ENCODE results near the gene SLCO1B3. TPM values are rescaled to one million over a fixed set of nuclear protein-coding genes. Genes with fewer than 3 reads are reported as not detected.
A peak's percentile ranks its signal among the peaks of the same experiment; 100 is the strongest.

Gene SLCO1B3
- total RNA-seq, 1 experiment from 2014 or later = not detected

GRCh38 chr12:20830456-20830855 lies 20.0 kb downstream of the SLCO1B3 start:
- no peak for DNase-seq
- H3K4me1 ChIP-seq = no peaks in the 10 kb centered on the region

GRCh38 chr12:20832911-20833310 lies 22.4 kb downstream of the SLCO1B3 start:
- Histone ChIP-seq H3K4me3 (no peak overlapping the region), H3K4me1 (no peaks in the 10 kb centered on the region), H3K9me3 (replicated peaks) (no peaks in the 10 kb centered on the region), H3K36me3 (no peaks in the 10 kb centered on the region), H3K27ac (no peak overlapping the region), H3K27me3 (no peaks in the 10 kb centered on the region)
- DNase-seq = peak in 1 of 2 experiments; percentile 8

More at GRCh38 chr12:20830456-20830855, 20.0 kb downstream of the SLCO1B3 start:
- H3K4me3 ChIP-seq = no peak overlapping the region
- no peak overlapping the region for H3K27ac ChIP-seq
- H3K36me3 ChIP-seq = no peaks in the 10 kb centered on the region
- no peaks in the 10 kb centered on the region for H3K27me3 ChIP-seq
- H3K9me3 ChIP-seq (replicated peaks) = no peaks in the 10 kb centered on the region

GRCh38 chr12:20852649-20853048 lies 42.1 kb downstream of the SLCO1B3 start:
- Histone ChIP-seq H3K9me3 (replicated peaks) (no peaks in the 10 kb centered on the region), H3K27ac (no peak overlapping the region), H3K4me1 (no peaks in the 10 kb centered on the region), H3K4me3 (no peak overlapping the region), H3K36me3 (no peaks in the 10 kb centered on the region), H3K27me3 (no peaks in the 10 kb centered on the region)
- DNase-seq = no peak

GRCh38 chr12:20863056-20863455 lies 52.6 kb downstream of the SLCO1B3 start:
- Histone ChIP-seq H3K36me3 (no peaks in the 10 kb centered on the region), H3K27ac (no peak overlapping the region), H3K9me3 (replicated peaks) (no peaks in the 10 kb centered on the region), H3K4me3 (no peak overlapping the region), H3K27me3 (no peaks in the 10 kb centered on the region), H3K4me1 (no peaks in the 10 kb centered on the region)
- DNase-seq = no peak

- Histone ChIP-seq H3K27ac (no peak overlapping the region), H3K27me3 (no peaks in the 10 kb centered on the region), H3K36me3 (no peaks in the 10 kb centered on the region), H3K9me3 (replicated peaks) (no peaks in the 10 kb centered on the region), H3K4me3 (no peak overlapping the region), H3K4me1 (no peaks in the 10 kb centered on the region)
- DNase-seq = no peak
Observed at GRCh38 chr12:20865873-20866272, 55.4 kb downstream of the SLCO1B3 start.

- no peak overlapping the region for H3K4me3 ChIP-seq
- no peaks in the 10 kb centered on the region for H3K4me1 ChIP-seq
- H3K27ac ChIP-seq = no peak overlapping the region
- no peaks in the 10 kb centered on the region for H3K36me3 ChIP-seq
- H3K9me3 ChIP-seq (replicated peaks) = no peaks in the 10 kb centered on the region
- H3K27me3 ChIP-seq = no peaks in the 10 kb centered on the region
- no peak for DNase-seq
Observed at GRCh38 chr12:20868277-20868676, 57.8 kb downstream of the SLCO1B3 start.

GRCh38 chr12:20883288-20883687 lies 72.8 kb downstream of the SLCO1B3 start:
- H3K4me3 ChIP-seq = no peak overlapping the region
- H3K4me1 ChIP-seq = no peaks in the 10 kb centered on the region
- no peaks in the 10 kb centered on the region for H3K36me3 ChIP-seq
- H3K27me3 ChIP-seq = no peaks in the 10 kb centered on the region
- H3K9me3 ChIP-seq (replicated peaks) = no peaks in the 10 kb centered on the region
- no peak for DNase-seq
- H3K27ac ChIP-seq = no peak overlapping the region

GRCh38 chr12:20885116-20885515 lies 74.6 kb downstream of the SLCO1B3 start:
- Histone ChIP-seq H3K9me3 (replicated peaks) (no peaks in the 10 kb centered on the region), H3K27me3 (no peaks in the 10 kb centered on the region), H3K36me3 (no peaks in the 10 kb centered on the region), H3K4me1 (no peaks in the 10 kb centered on the region), H3K27ac (no peak overlapping the region), H3K4me3 (no peak overlapping the region)
- DNase-seq = no peak

GRCh38 chr12:20885552-20885951 lies 75.0 kb downstream of the SLCO1B3 start:
- no peak overlapping the region for H3K27ac ChIP-seq
- H3K27me3 ChIP-seq = no peaks in the 10 kb centered on the region
- H3K36me3 ChIP-seq = no peaks in the 10 kb centered on the region
- H3K4me1 ChIP-seq = no peaks in the 10 kb centered on the region
- H3K9me3 ChIP-seq (replicated peaks) = no peaks in the 10 kb centered on the region
- no peak overlapping the region for H3K4me3 ChIP-seq
- DNase-seq = no peak

GRCh38 chr12:20917269-20917668 lies 106.8 kb downstream of the SLCO1B3 start:
- Histone ChIP-seq H3K27ac (no peak overlapping the region), H3K27me3 (no peaks in the 10 kb centered on the region), H3K4me3 (no peak overlapping the region), H3K9me3 (replicated peaks) (no peaks in the 10 kb centered on the region), H3K4me1 (no peaks in the 10 kb centered on the region), H3K36me3 (no peaks in the 10 kb centered on the region)
- DNase-seq = peak in 1 of 2 experiments; percentile 1

- Histone ChIP-seq H3K27me3 (no peaks in the 10 kb centered on the region), H3K4me1 (no peaks in the 10 kb centered on the region), H3K4me3 (no peak overlapping the region), H3K9me3 (replicated peaks) (no peaks in the 10 kb centered on the region), H3K36me3 (no peaks in the 10 kb centered on the region), H3K27ac (no peak overlapping the region)
- no peak for DNase-seq
Observed at GRCh38 chr12:20917819-20918218, 107.3 kb downstream of the SLCO1B3 start.

GRCh38 chr12:20931894-20932293 lies 121.4 kb downstream of the SLCO1B3 start:
- Histone ChIP-seq H3K9me3 (replicated peaks) (no peaks in the 10 kb centered on the region), H3K27me3 (no peaks in the 10 kb centered on the region), H3K4me1 (no peaks in the 10 kb centered on the region), H3K27ac (no peak overlapping the region), H3K4me3 (no peak overlapping the region), H3K36me3 (no peaks in the 10 kb centered on the region)
- no peak for DNase-seq

- no peak overlapping the region for H3K4me3 ChIP-seq
- peak; percentile 21 to 49 for DNase-seq
Observed at GRCh38 chr12:20946732-20947131, 136.2 kb downstream of the SLCO1B3 start.

GRCh38 chr12:20950248-20950647 lies 139.7 kb downstream of the SLCO1B3 start:
- Histone ChIP-seq H3K27ac (no peak overlapping the region), H3K9me3 (replicated peaks) (no peaks in the 10 kb centered on the region), H3K27me3 (no peaks in the 10 kb centered on the region), H3K36me3 (no peaks in the 10 kb centered on the region), H3K4me3 (no peak overlapping the region), H3K4me1 (no peaks in the 10 kb centered on the region)
- peak in 1 of 2 experiments; percentile 68 for DNase-seq

More at GRCh38 chr12:20946732-20947131, 136.2 kb downstream of the SLCO1B3 start:
- Histone ChIP-seq H3K36me3 (no peaks in the 10 kb centered on the region), H3K4me1 (no peaks in the 10 kb centered on the region), H3K27ac (no peak overlapping the region), H3K27me3 (no peaks in the 10 kb centered on the region), H3K9me3 (replicated peaks) (no peaks in the 10 kb centered on the region)

GRCh38 chr12:20963303-20963702 lies 152.8 kb downstream of the SLCO1B3 start:
- no peak overlapping the region for H3K27ac ChIP-seq
- H3K4me1 ChIP-seq = no peaks in the 10 kb centered on the region
- no peak overlapping the region for H3K4me3 ChIP-seq
- no peaks in the 10 kb centered on the region for H3K27me3 ChIP-seq
- no peaks in the 10 kb centered on the region for H3K36me3 ChIP-seq
- no peaks in the 10 kb centered on the region for H3K9me3 ChIP-seq (replicated peaks)
- no peak for DNase-seq

- Histone ChIP-seq H3K4me1 (no peaks in the 10 kb centered on the region), H3K4me3 (no peak overlapping the region), H3K27ac (no peak overlapping the region), H3K36me3 (no peaks in the 10 kb centered on the region), H3K27me3 (no peaks in the 10 kb centered on the region), H3K9me3 (replicated peaks) (no peaks in the 10 kb centered on the region)
- no peak for DNase-seq
Observed at GRCh38 chr12:20963762-20964161, 153.3 kb downstream of the SLCO1B3 start.
